ENCODE data around the gene ZBTB39.
"Not testable (repeated sequence)": the region's sequence is repeated elsewhere in the genome, so short reads cannot be mapped to it uniquely, and the experiment has no call there.

ZBTB39 gene

DNA sequence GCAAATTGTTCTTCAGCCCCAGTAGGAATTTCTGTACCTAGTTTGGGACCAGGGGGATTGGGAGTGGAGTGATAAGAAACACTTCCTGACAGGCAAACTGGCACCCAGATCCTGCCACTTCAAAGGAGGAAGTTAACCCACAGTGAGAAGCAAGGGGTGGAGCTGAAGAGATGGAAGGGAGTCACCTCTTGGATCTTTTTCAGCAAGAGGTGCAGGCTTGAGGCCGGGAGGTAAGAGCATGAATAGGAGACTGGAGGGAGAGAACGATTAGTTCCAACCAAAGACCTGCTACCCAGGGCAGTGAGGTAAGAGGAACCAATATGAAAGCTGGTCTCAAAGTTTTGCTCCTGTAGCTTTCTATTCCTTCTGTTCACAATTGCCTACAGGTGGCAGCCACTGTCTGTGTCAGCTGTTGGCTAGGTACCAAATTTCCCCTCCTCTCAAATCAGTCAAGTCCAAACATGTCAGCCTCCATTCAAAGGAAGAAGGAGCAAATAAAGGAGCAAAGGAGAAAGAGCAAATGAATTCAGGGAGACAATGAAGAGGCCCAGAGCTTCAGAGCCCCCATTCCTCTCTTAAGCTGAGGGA lies 24.9 kb upstream of the ZBTB39 start:
- in situ Hi-C loops (cut with MboI; ENCODE audit: low sequenced_read_pairs), result no loop called here

DNA sequence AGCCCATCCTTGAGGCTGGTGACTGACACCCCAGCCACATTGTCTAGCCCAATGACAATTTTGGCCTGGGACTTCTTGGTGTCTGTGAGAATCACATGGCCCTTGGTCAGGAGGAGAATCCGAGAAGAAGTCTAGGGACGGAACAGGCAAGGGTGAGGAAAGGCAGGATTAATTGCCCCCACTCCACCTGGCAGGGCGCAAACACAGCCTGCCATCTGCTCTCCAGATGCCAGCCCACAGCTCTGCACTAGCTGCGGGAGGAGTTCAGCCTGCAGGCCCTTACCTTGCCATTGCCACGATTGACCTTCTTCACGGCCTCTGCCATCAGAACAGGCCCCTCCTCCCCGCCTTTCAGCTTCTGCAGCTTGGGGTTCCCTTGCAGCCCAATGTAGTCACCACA lies 23.1 kb upstream of the ZBTB39 start:
- in situ Hi-C loops (cut with MboI; ENCODE audit: low sequenced_read_pairs), result no loop called here

DNA sequence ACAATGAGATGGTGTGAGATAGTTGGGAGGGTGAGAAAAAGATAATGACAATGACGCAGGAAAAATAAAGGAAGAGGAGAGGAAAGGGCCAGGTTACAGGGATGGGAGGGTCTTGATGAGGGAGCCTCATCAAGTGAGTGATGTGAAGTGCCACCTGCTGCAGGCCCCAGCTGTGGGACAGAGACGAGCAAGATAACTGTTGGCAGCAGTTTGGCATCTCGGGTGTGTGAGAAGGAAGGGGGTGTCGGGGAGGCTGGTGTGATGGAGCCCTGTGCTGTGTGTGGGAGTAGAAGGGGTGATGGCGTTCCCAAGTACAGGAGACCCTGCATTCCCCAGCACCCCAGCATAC lies 21.4 kb upstream of the ZBTB39 start:
- in situ Hi-C loops (cut with MboI; ENCODE audit: low sequenced_read_pairs), result no loop called here

DNA sequence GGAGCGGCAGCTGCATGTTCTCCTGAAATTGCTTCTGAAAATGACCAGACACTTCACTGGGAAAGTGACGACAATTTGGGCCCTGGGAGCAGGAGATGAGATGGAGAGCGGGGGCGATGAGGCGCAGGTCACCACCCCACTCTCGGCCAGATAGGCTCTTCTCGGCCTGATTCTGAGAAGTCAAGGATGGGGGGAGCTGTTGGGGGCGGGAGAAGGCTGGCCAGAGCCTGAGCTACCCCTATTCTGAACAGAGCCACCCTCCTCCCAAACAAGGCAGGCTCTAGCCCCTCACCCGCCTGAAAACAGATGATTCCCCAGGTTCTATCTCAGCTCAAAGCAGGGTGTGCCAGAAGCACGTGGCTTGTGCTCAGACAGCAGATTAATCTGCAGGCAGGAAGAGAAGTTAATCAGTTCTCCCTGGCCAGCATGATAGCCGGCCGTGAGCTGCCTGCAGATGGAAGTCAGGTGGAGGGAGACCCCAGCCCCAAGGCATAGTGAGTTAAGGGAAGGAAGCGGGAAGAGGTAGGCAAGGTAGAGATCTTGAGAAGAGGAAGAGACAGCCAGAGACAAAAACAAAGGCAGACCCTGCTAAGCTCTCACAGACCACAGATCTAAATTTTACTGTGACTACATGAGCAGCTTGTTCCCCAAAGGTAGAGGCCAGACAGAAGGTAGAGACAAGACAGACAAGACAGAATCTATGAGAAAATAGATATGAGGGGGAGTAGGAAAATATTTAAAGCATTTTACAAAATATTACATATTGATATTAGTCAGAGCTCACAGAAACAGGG lies 20.9 kb upstream of the ZBTB39 start:
- in situ Hi-C loops (cut with MboI; ENCODE audit: low sequenced_read_pairs), result no loop called here

DNA sequence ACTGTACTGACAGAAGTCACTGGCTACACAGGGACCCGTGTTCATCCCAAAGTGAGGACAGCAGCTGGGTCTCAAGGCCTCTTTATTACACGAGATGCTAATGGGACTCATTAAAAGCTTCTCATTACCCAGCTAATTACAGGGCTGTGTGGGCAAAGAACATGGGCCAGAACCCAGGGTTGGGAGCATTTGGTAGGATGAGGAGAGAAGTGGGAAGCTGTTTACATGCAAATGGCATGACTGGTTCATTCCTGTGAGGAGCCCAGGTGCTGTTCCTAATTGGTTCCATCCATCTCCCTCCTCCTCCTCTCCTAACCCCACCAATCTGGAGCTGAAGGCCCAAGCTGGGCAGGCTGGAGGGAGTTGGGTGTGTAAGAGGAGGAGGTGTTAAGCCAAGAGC lies 18.9 kb upstream of the ZBTB39 start:
- in situ Hi-C loops (cut with MboI; ENCODE audit: low sequenced_read_pairs), result no loop called here

DNA sequence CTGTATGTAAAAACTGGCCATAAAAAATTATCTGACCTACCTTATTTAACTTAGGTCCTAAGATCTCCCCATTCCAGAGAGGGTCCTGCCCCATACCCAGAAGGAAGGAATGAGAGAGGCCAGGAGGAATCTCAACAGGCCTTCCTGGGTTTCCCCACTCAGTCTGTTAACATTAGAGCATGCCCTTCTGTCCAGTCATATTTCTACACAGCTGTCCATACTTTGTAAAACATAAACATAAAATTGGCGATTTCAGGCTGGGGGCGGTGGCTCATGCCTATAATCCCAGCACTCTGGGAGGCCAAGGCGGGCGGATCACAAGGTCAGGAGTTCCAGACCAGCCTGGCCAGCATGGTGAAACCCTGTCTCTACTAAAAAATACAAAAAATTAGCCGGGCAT lies 16.0 kb upstream of the ZBTB39 start:
- in situ Hi-C loops (cut with MboI; ENCODE audit: low sequenced_read_pairs), result not testable (repeated sequence)

DNA sequence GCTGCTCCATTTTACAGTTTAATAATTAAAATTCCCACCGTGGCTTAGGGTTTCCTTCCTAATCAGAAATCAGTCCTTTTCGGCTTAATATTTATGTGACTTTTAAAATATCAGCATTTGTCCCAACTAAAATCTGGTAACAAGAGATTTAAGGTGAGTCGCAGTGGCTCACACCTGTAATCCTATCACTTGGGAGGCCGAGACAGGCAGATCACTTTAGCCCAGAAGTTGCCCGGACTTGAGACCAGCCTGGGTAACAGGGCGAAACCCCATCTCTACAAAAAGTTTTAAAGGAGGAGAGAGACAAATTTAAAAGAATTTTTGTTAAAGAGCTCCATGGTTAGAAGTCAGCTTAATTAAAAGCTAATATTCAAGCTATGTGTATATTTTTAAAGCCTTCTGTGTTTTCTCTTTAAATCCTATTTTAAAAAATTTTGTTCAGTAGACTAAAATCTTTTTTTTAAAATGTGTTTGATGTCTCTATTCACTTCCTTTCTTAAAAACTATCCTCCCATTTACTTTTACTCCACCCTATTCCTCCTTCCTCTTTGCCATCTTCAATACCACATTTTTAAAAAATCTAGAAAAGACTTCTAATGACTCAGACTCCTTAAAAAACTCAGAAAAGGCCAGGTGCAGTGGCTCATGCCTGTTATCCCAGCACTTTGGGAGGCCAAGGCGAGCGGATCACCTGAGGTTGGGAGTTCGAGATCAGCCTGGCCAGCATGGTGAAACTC lies 13.8 kb upstream of the ZBTB39 start:
- in situ Hi-C loops (cut with MboI; ENCODE audit: low sequenced_read_pairs), result no loop called here

DNA sequence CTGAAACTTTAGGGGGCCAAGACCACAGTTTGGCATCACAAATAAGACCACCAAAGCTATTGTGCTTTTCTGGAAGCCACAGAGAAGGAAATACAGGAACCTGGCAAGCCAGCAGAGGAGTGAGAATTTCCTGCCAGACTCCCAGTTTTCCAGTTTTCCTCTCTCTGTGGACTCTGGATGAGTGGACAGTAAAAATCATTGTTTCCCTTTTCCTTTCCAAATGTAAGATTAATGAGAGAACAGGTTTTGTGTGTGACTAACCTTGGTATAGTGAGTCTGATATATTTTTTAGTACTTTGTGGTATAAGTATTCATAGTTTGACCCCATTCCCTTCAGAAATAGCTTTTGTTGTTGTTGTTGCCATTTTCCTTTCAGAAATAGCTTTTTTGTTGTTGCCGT lies 12.6 kb upstream of the ZBTB39 start:
- in situ Hi-C loops (cut with MboI; ENCODE audit: low sequenced_read_pairs), result no loop called here

DNA sequence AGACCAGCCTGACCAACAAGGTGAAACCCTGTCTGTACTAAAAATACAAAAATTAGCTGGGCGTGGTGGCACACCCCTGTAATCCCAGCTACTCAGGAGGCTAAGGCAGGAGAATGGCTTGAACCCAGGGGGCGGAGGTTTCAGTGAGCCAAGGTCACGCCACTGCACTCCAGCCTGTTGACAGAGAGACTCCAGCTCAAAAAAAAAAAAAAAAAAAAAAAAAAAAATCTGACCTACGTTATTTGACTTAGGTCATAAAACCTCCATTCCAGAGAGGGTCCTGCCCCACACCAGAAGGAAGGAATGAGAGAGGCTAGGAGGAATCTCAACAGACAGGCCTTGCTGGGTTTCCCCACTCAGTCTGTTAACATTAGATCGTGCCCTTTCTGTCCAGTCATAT lies 12.0 kb upstream of the ZBTB39 start:
- in situ Hi-C loops (cut with MboI; ENCODE audit: low sequenced_read_pairs), result not testable (repeated sequence)

DNA sequence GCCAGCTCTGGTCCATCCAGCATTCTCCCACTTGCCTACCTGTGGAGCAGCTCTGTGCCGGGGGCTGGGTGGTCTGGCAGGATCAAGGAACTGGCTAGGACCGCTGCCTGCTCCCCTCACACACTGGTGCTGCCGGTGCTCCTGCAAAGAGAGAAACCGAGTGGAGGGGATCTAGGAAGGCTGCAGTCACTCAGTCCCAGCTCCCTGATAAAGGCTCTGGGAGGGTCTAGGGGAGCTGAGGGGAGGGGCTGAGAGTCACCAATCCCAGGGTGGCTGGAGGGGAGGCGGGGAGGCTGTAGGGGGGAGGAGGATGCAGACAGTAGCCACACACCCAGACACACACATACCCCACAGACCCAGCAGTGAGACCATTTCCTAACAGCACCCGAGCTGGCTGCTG lies 10.0 kb upstream of the ZBTB39 start, which contains the start of gene TAC3:
TSS of gene TAC3 (minus strand) at position 182 of the 400 bp plus-strand sequence. CDS start 732 bp downstream, outside the sequence.
- in situ Hi-C loops (cut with MboI; ENCODE audit: low sequenced_read_pairs), result no loop called here

DNA sequence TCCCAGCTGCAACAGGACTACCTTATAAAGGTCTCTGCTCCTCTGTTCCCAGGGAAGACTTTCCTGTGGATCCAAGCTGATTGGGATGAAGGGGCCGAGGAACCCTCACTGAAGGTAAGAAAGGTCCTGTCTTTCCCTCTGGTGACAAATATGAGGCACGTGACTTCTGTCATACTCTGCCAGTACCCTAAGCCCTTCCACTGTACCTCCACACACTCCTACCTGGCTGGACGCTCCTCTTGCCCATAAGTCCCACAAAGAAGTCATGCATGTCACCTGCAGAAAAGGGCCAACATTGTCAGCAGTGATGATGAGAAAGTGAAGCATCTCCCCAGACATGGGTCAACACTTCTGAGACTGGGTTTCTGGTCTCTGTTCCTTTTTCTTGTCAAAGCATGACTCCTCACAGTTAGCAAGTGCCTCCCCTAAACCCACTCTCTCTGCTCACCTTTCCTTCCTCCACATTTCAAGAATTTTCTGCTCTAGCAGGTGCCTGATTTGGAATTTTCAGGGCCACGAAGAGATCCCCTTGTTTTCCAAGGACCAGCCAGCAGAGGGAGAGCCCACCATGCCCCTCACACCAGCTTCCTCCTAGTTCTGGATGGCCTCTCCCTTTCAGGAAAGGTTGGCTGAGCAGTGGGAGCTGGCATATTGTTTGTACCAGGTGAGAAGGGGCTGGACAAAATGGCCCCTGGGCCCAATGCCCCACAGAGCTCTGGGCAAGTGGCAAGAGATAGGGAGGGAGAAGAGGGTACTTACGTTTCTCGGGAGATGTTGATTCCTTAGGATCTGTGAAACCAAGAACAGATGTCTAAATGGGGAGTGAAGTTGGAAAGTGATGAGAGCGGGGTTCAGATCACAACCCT lies 6.5 kb upstream of the ZBTB39 start:
- in situ Hi-C loops (cut with MboI; ENCODE audit: low sequenced_read_pairs), result no loop called here

DNA sequence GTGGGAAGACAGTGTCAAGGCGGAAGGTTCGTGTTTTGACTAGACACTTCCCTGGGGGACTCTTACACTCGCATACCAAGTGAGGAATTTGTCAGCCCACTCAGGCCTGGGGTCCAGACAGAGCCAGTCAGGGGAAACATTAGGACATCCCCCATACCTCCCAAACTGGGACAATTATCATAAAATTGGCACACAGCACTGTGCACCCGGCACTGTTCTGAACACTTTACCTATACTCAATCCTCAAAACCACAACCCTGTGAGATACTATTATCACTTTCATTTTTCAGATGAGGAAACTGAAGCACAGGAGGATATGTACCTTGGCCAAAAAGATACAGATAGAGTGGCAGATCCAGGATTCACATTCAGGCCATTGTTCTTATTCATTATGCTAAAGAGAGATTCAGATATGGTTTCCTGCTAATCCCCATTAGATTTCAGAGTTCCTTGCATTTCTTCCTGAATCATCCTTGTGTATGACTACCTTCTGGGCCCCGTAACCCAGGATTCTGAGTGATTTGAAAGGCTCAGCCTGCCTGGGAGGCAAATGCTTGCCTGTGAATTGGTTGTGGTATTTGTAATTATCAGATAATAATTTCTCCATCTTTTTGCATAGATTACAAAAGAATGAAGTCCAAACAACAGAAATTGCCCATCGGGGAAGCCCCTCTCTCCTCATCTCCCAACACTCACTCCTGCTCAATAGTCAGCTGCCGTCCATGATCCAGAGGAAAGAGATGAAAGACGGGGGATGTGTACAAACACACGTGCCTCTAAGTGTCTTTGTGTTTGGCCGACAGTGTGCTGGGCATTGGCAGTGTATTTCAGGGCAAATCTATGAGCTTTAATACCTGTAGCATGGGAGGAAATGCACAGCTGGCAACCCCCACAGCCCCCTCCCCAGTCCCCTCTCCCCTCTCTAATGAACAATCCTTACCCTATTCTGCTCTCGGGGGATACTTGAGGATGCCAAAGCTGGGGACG lies 5.4 kb upstream of the ZBTB39 start:
- in situ Hi-C loops (cut with MboI; ENCODE audit: low sequenced_read_pairs), result no loop called here

DNA sequence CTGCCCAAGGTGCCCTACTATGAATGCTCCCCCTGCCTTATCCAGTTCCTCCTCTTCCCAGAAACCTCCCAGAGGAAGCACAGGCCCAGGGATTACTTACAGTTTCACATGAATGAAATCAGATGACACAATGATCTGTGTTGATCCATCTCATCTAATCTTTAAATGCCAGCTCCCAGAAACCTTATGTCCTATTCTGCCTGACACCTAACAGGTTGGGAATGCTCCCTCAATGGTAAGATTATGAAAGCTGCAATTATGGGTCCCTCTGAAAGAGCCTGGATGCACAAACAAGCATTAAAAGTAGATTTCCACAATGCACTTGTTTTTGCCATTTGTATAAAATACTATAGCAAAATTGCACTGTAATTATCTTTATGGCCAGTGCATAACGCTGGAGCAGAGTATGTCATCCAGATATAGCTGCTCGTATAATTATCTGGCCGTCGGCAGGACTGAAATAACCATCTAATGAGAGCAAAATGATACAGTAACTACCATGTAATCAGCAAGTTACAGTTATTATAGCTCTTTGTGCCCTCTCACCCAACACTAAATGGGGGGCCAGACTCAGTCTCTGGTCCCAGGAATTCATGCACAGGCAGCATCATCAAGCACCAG lies 4.4 kb upstream of the ZBTB39 start:
- in situ Hi-C loops (cut with MboI; ENCODE audit: low sequenced_read_pairs), result no loop called here

DNA sequence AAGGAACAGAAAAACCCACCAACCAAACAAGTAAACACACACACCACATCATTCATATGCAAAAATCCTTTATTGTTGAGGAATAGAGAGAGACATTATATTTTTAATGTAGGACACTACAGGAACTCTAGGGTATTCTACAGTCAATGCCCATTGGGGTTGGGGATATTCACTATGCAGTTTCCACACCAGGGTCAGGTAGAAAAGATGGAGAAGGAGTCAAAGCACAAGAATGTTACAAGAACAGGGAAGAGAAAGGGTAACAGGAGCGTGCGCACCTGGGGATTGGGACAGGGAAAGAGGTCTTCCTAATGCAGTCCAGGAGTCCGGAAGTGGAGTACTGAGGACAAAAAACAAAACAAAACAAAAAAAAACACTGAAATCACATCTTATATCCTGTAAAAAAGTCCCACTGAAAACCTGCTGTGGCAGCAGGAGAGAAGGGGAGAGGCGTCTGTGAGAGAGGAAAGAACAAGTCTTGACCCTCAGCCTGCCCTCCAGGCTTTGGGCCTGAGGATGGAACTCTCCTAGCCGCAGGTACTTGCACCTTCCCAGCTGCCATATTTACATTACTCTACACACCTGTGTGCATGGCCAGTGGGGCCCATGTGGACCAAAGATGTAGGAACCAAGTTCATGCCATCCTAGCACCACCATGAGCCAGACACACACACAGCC lies 3.7 kb upstream of the ZBTB39 start:
- in situ Hi-C loops (cut with MboI; ENCODE audit: low sequenced_read_pairs), result no loop called here

DNA sequence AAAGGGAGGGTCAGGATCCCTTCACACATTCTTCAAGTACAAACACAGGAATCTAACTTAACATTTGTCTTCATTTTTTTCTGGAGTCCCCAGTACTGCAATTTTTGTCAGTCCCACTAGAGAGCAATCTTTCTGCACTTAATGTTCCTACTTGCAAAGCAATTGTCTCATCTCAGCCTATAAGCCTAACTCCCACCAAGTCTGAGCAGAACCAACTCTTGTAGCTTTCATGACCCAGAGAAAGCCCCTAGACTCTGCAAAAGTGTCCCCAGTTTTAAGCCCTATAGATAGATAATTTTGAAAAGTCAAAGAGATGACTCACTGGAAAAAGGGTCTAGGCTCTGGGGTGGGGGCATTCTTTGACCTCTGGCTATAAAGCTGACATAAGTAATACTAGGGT lies 1.8 kb upstream of the ZBTB39 start:
- in situ Hi-C loops (cut with MboI; ENCODE audit: low sequenced_read_pairs), result no loop called here

DNA sequence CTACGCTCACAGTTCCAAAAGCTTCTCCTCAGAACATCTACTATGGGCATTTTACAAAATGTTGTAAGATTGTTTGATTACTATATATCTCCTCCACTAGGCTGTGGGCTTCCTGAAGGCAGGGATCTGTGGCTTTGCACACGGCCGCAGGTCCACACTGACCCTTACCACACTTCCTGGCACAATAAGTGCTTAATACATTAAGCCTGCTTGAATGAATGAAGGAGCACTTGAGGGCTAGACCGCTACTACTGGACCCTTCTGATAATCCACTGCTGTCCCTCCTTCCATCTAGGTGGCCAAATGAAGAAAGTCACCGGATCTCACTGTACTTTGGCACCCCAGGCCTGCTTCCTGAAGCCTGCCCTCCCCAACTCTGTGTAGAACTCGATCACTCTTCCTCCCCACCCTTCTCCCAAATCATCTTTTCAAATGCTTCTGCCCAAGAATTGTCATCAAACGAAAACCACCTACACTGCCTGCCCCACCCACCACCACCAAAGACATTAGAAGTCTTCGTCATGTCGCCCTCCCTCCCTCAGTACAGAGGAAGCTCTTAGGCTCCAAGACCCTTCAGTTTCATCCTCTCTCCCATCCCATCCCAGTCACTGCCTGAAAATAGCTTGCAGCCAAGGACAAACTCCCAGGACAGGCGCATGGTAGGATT lies 596 bp upstream of the ZBTB39 start:
- in situ Hi-C loops (cut with MboI; ENCODE audit: low sequenced_read_pairs), result no loop called here

DNA sequence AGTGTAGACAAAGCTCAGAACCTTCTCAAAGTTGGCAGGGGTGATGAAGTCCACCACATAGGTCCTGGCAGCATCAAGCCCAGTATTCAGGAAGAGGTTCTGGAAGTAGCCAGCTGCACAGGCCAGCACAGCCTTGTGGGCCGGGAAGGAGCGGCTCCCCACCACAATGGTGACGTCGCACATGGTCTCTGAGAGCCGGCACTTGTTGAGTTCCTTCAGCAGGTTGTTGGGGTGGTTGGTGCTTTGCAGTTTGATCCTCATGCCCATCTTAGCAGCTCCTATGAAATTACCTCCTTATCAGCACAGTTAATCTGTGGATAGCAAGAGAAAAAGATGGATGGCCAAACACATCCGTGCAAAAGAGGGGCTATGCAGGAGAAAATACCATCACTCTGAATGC lies 1.7 kb downstream of the ZBTB39 start:
- in situ Hi-C loops (cut with MboI; ENCODE audit: low sequenced_read_pairs), result no loop called here

DNA sequence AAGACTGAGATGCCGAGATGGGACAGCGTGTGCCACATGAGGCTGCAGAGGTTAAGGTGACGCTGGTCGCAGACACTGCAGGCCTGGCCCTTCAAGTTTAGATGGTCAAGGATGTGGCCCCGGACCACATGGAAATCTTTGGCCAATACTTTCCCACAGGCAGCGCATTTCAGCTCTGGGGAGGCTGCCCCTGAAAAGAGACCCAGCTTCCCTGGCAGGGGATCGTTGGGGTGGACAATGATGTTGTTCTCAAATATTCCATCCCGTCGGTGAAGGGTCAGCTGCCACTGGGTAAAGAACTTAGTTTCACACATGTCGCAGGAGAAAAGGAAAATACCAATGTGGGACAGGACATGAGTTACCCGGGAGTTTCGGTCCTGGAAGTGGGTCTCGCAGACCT lies 3.0 kb downstream of the ZBTB39 start:
- in situ Hi-C loops (cut with MboI; ENCODE audit: low sequenced_read_pairs), result no loop called here
